Middle frontal gyrus (tissue), 1 donor: ENCODE results near the gene RUNX3.

Experiments used
- DNase-seq: peaks from one replicate; pipeline ENCODE4 v3.0.0-alpha.2; 2015; ENCODE audit warnings: low spot score; ENCODE audit errors: extremely low spot score

Gene RUNX3

GRCh38 chr1:24888971-24889676 lies 41.0 kb downstream of the RUNX3 start:
- DNase-seq: no peak

GRCh38 chr1:24888061-24888970 lies 41.8 kb downstream of the RUNX3 start:
- DNase-seq: no peak

DNA sequence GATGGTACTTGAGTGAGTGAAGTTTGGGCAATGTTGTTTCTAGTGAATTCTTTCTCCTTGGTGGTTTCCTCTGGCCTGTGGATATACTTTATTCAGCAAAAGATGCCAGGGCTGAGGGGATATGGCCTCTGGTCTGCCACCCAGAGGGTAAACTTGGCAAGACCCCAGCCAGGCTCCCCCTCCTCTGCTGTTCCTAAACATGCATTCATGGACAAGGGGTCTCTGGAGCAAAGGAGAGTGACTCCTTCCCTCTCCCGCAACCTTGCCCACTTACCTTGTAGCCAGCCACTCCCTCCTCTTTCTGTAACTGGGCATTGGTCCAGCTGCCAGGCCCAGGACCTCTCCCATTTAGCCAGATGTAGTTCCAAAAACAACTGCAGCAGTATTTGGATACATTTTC lies 43.8 kb downstream of the RUNX3 start:
- no peak for DNase-seq

DNA sequence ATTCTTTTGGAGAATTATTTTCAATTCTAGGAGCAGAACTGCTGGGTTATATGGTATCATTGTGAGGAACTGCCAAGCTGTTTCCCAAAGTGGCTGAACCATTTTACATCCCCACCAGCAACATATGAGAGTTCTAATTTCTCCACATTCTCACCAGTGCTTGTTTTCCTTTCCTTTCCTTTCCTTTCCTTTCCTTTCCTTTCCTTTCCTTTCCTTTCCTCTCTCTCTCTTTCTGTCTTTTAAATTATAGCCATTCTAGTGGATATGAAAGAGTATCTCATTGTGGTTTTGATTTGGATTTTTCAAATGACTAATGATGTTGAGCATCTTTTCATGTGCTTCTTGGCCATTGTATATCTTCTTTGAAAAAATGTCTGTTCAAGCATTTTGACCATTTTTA lies 45.3 kb downstream of the RUNX3 start:
- no peak for DNase-seq

DNA sequence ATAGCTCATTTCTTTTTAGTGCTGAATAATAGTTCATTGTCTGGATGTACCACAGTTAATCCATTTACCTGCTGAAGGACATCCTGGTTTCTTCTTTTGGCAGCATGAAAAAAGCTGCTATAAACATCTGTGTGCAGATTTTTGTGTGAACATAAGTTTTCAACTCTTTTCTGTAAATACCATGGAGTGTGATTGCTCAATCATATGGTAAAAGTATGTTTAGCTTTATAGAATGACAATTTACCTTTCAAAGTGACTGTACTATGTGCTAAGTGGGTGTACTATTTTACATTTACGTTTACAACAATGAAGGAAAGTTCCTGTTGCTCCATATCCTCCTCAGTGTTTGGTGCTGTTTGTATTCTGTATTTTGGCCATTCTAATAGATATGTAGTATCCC lies 49.0 kb downstream of the RUNX3 start:
- no peak for DNase-seq

- no peak for DNase-seq
Observed at GRCh38 chr1:24878775-24879742, 51.0 kb downstream of the RUNX3 start.

GRCh38 chr1:24878045-24878444 lies 52.0 kb downstream of the RUNX3 start:
- DNase-seq: no peak

DNA sequence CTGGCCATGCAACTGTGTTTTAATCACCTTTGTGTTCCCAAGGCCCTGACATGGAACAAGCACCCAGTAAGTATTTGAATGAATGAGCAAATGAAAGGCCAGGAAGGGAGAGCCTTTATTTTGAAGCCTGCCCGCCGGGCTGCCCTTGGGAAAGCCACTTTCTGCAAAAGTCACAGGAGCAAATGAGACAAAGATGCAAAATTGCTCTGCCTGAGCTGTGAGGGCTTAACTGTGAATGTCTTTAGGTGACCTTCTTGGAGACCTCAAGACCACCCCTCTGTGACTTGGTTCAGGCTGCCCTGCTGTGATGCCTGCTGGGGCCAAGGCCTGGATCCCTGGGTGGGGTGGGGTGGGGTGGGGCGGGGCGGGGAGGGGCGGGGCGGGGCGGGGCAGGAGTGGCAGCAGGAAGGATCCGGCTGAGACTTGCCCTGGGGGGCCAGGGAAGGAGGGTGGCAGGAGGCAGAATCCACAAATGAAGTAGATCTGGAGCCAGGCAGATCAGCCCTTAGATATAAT lies 54.0 kb downstream of the RUNX3 start:
- DNase-seq: no peak

- no peak for DNase-seq
Observed at GRCh38 chr1:24875257-24875656, 54.8 kb downstream of the RUNX3 start.

DNA sequence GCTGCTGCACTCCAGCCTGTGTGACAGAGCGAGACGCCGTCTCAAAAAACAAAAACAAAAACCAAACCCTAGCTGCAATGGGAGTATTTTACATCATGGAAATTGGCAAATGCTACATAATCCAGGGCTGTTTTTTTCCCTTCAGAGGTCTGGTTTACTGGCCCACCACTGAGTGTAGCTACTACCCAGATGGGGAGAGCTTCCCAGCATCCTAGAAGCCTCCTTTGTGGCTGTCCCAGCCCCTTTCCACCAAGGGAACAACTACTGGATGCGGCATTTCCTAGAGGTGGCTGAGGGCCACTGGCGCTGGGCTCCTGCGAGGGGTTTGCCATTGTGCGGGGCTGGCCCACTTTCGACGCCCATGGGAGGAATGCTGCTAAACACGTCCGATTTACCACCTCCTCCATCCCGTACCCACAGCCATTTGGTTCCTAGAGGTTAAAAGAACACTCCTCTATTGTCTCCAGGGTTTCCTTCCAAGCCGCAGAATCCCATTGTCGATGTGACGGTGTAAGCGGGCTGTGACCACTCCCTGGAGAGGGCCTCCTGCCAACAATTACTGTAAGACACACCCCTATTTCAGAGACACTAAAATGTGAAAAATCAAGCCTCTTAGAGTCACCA lies 55.4 kb downstream of the RUNX3 start:
- no peak for DNase-seq

GRCh38 chr1:24874056-24874455 lies 56.0 kb downstream of the RUNX3 start:
- no peak for DNase-seq

- no peak for DNase-seq
Observed at GRCh38 chr1:24873148-24873547, 56.9 kb downstream of the RUNX3 start.

GRCh38 chr1:24872061-24872850 lies 57.8 kb downstream of the RUNX3 start:
- DNase-seq: no peak

DNA sequence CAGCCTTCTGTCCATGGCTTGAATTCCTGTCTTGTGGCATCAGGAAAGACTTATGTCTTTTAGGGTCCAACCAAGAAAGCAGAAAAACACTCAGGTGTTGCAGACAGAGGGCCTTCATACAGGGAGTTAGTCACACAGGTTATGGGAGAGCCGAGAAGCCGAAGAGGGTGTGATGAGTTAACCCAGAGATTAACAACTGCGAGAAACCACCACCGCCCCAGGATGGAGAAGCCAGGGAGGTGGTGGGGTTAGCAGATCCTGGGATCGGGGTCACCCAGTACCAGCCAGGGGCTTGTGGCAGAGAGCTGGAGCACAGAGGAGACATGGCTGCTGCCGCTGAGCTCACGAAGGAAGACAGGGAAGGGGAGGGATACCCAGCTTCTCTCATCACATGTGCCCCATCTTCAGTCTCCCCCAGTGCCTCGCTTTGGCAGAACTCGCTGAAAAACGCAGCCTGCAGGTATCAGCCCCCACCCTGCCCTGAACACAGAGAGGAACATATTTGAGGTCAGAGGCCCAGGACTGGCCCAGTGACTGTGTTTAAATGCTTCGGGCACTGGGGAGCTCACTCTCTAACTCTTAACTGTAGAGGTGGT lies 58.7 kb downstream of the RUNX3 start:
- no peak for DNase-seq

DNA sequence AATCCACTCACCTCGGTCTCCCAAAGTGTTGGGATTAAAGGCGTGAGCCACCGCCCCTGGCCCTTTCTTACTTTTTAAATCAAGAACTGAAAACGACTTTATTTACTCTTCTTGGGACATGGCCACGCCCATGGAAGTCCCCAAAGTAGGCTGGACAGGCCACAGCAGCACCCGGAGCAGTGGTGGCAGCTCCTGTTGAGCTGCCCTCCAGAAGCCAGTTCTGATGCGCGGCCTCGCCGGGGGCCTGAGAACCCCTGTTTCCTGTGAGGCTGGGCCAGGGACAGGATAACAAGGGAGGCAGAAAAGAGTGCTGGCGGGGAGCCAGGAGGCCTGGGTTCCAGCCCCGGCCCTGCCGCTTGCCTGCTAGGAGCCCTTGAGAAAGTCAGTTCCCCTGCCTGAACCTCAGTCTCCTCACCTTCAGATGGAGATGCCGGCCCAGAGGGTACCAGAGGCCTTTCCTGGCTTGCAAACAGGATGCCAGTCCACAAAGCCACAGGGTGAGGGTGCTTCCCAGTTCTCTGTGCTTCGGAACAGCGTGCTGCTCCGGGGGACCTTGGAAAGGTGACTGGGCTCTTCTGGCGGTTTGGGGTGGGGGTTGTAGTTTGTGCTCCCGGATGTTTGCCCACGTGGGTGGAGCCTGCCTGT lies 59.4 kb downstream of the RUNX3 start:
- no peak for DNase-seq

DNA sequence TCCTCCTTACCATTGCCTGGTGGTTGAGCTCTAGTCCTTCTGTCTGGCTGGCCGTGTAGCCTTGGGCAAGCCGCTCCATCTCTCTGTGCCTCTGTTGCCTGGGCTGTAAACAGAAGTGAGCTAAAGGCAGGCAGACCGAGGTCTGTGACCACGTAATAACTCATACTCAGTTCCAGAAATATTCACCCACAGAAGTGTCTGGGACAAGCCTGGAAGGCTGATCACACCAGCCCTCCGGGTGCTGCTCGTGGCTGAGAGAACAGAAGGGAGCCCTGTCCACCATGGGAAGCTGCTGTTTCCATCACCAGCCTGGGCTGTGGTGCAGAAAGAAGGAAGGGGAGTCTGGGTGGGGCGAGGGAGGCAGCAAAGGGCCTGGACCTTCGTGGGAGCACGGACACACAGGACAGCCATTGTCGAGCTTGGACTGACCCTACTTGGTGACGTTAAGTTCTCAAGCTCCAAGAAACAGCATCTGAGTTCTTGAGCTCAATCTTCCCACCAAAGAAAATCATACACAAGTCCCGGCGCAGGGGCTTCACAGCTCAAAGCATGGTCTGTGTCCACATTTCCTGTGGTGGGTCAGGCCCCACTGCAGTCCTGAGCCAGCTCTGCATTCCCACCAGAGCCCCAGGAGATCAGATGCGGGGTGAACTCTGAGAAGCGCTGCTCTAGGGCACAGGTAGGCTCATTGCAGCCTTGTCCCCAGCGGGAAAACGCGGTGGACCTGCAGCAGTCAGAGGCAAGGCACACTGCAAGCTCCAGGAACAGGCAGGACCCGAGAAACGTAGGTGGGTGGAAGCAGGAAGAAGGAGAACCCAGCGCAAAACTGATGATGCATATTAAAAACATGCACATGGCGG lies 61.8 kb downstream of the RUNX3 start:
- no peak for DNase-seq

GRCh38 chr1:24867084-24867870 lies 62.8 kb downstream of the RUNX3 start:
- no peak for DNase-seq
